ENCODE results near the gene LMF2.

DNA sequence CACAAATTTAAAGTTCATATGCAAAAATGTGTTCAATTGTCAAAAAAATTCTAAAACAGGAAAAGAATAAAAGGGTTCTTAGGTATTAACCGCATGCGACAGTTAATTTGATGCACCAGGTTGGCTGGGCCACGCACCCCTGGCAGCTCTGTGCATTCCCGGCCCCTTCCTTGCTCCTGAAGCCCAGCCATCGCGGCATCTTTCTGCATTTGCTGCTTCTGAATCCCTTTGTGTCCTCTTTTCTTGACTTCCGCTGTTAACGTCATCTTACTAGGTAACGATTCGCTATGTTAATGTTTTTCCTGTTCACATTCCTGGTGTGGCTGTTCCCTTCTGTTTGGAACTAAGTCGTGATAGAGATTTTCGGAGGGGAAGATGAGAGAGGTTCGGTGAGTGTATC, 30.3 kb upstream of the LMF2 start:
- TF ChIP-seq FOXM1 (IDR thresholded peaks at IDR 0.05; ENCODE audit: borderline replicate concordance), result no peak
- TF ChIP-seq FOXA1 (IDR thresholded peaks at IDR 0.05), result no peak
- TF ChIP-seq TARDBP (IDR thresholded peaks at IDR 0.05), result no peak
- no peak for TF ChIP-seq BHLHE40 (IDR thresholded peaks at IDR 0.05; ENCODE audit: borderline replicate concordance)
- TF ChIP-seq ELF4 (IDR thresholded peaks at IDR 0.05), result no peak
- TF ChIP-seq SUZ12 (IDR thresholded peaks at IDR 0.05), result no peak
- TF ChIP-seq HDGF (IDR thresholded peaks at IDR 0.05; ENCODE audit: borderline replicate concordance), result no peak
- TF ChIP-seq FOXK2 (IDR thresholded peaks at IDR 0.05), result no peak
- TF ChIP-seq ARNT (IDR thresholded peaks at IDR 0.05), result no peak
- TF ChIP-seq, protein P1, sequence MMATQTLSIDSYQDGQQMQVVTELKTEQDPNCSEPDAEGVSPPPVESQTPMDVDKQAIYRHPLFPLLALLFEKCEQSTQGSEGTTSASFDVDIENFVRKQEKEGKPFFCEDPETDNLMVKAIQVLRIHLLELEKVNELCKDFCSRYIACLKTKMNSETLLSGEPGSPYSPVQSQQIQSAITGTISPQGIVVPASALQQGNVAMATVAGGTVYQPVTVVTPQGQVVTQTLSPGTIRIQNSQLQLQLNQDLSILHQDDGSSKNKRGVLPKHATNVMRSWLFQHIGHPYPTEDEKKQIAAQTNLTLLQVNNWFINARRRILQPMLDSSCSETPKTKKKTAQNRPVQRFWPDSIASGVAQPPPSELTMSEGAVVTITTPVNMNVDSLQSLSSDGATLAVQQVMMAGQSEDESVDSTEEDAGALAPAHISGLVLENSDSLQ (IDR thresholded peaks at IDR 0.05), result no peak
- TF ChIP-seq L3MBTL2 (conservative IDR thresholded peaks at IDR 0.05), result no peak
- TF ChIP-seq SP1 (IDR thresholded peaks at IDR 0.05), result no peak
